Globus pallidus (tissue), 1 donor: ENCODE data around the gene AFTPH.

ENCODE experiments used
- DNase-seq: peaks from one replicate; pipeline ENCODE4 v3.0.0-alpha.2; 2015; ENCODE audit warnings: low spot score

Gene AFTPH

GRCh38 chr2:64523666-64524603 lies at the start of gene AFTPH:
TSS of gene AFTPH (plus strand) at chr2:64524328. CDS start at chr2:64551475, 27,147 bp downstream.
- peak; percentile 98 for DNase-seq

- no peak for DNase-seq
These were observed 49.5 kb upstream of the AFTPH start for GRCh38 chr2:64474636-64475035.

DNA sequence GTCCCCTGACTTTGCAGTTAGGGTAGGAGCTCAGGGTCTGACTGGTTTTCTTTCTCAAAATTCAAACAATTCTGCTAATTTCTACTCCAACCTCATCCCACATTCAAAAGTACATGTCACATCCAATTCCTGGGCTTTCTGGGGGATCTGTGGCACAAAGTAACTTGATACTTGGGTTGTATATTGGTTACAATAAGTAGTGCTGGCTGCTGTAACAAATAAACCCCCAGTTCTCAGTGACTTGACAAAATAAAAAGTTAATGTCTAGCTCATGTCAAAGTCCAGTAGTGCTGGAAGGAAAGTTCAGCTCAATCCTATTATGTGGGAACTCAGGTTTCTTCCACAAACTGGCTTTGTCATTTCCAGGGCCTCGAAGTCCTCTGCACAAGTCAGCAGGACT lies 47.1 kb upstream of the AFTPH start:
- DNase-seq = no peak

DNA sequence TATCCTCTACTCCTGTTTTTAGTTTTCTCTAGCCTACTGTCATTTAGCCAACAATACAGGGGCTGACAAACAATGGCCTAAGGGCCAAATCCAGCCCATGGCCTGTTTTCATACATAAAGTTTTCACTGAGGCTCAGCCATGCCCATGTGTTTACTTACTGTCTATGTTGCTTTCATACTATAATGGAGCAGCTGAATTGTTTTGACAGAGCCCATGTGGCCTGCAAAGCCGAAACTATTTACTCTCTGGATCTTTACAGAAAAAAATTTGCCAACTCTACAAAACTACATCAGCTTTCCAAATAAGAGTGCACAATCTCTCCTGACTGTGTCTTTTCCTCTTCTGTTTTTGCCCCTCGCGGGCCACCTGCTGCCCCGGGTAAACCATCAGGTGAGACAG lies 46.1 kb upstream of the AFTPH start:
- DNase-seq = no peak

GRCh38 chr2:64478502-64479230 lies 45.5 kb upstream of the AFTPH start:
- no peak for DNase-seq

DNA sequence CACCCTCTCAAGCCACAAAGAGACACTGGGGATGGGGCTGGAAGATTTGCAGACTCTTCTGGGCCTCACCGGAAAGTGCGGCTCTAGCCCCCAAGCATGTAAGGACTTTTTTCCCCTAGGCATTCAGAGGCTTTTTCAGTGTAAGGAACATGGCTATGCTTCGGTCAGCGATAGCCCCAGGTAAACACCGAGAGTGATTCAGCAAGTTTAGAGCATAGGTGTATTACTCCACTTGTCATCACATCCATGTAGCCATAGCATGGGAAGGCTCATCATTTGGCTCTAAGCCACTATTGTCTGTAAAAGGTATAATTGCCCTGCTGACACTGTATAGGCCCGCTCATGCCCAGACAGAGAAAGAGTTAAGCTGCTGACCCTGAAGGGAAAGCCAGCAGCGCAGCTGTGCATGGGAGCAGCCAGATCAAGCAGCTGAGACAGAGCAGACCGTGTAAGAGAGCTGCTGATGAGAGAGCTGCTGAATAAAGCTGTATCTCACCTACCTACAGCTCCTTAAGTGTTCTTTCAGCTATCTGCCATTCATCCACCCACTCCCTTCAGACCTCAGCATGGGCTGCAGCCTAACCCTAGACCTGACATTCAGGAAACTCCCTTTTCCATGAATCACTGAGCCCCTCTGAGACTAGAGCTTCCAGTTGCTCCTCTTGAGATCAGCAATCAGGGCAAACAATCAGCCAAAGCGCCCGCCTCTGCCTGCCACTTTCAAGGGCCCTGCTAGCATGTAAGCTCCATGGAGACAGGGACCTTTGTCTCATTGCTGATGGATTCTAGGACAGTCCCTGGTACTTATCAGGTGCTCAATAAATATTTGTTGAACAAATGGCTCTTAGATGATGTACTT lies 44.6 kb upstream of the AFTPH start:
- no peak for DNase-seq

DNA sequence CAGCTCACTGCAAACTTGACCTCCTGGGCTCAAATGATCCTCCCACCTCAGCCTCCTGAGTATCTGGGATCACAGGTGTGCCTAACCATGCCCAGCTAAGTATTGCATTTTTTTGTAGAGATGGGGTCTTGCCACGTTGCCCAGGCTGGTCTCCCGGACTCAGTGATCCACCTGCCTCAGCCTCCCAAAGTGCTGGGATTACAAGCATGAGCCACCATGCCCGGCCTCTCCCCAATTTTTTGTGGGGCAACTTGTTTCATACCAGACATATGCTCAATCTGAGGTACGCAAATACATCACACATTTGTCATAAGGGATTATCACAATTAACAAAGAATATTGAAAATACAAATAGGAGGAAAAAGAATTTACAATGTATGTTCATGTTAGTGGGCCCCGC lies 42.5 kb upstream of the AFTPH start:
- DNase-seq = no peak

DNA sequence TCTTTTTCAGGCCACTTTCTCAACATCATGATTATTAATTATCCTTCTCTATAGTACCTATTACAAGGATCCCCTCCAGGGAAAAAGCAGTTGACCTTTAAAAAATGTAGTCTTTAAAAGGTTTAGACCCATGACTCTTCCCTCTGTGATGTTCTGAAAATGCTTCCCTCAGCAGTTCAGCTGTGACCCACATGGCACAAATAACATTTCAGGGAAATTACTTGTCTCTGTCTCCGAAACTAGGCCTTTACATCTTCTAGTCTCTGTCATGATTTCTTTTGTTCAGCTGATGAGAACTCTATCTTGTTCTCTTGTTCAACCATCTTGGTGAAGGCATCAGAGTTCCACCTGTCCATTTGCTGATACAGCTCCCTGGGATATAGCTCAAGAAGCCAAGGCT lies 41.9 kb upstream of the AFTPH start:
- DNase-seq = no peak

DNA sequence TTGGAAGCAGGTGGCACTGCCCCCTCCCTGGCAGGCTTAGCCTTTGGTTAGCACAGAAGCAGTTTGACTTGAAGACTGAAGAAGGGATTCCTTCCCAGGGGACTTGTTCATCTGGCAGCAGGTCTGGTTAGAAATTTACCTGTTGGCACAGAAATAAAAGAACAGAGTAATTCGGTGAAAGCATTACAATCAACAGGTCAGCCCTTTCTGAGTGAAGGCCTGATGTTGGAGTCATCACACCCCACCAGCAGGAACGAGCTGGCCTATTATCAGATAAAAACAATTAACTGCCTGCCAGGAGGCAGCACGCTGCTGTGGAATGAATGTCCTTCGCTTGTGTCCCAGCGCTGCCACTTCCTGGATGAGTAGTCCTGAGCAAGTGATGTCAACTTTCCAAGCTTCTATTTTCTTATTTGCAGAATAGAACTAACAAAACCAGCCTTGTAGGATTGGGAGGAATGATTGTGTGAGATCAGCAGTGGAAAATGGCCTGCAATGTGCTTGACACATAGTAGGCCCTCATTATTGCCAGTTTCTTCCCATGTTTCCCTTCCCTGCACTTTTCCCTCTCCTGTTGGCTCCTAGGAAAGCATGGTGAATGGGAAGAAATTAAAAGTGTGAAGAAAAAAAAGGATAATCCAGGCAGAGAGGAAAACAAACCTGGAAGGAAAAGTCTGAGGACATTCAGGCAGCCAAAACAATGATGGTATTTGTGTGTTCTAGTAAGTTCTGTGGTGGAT lies 41.2 kb upstream of the AFTPH start:
- no peak for DNase-seq

DNA sequence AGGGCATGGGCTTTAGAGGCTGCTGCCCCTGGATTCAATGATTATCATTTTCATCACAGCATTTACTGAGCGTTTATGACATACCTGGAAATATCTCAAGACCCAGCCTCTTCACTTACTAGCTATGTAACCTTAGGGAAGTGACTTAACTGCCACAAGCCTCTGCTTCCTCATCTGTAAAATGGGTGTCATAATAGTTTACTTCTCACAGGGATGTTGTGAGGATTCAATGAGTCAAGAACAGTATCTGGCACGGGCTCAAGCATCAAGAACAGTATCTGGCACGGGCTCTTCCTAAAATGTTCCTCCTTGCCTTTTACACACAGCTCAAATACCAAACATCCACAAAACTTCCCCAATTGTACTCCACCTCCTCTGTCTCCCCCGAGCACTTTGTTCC lies 38.8 kb upstream of the AFTPH start:
- DNase-seq = no peak

DNA sequence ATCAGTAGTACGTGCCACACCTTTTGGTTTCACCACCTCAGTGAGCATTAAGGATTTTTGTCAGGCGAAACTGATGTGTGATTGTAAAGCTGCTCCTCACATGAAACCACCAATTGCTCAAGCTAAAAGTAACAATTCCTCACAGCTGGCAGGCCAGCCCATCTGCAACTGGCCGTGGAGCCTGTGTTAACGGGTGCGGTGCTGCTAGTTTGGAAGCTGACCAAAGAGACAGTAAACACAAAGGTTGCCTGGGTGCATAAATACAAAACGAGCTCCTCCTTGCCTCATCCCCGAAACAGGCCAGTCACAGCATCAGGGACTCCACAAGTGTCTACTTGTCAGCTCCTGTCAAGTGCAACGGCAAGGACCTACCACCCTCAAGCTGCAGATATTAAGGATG lies 38.2 kb upstream of the AFTPH start:
- DNase-seq = no peak

- no peak for DNase-seq
These were observed 36.7 kb upstream of the AFTPH start for GRCh38 chr2:64487256-64488049.

DNA sequence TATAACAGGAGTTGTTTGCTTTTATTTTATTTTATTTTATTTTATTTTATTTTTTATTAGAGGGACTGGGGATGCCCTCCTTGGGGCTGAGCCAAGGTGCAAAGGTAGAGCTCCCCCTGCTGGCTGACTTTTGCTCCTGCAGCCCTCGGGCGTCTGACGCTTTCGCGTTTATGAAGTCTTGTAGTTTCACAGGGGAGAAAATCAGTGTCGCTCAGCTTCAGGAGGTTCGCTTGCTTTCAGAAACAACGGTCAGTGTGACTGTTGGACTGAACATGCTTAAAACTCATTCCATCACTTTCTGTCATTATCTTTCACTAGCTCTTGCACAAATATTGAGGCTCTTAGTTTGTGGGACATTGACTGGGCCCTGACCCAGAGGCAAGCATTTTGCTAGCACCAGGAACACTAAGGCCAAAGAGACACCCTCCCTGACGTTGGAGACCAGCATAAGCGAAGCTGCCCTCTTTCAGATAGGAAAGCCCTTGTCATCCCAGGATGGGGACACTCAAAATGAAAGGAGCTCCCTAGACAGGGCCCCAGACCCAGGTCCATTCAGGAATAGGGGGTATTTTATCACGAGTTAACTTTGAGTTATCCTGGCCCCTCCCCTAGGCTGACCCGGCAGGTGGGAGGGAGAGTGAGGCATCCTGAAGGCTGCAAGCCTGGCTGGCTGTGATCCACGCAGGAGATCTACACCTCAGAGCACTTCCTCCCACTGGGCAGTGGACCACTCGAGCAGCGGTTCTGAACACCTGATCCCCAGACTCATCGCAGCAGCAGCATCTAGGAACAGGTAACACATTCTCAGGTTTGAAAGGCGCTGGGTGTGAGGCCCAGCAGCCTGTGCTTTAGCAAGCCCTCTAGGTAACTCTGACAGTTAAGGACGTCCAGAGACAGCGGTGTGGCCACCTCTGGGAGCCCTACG lies 35.8 kb upstream of the AFTPH start:
- peak; percentile 46 for DNase-seq

GRCh38 chr2:64489081-64489751 lies 34.9 kb upstream of the AFTPH start:
- no peak for DNase-seq

DNA sequence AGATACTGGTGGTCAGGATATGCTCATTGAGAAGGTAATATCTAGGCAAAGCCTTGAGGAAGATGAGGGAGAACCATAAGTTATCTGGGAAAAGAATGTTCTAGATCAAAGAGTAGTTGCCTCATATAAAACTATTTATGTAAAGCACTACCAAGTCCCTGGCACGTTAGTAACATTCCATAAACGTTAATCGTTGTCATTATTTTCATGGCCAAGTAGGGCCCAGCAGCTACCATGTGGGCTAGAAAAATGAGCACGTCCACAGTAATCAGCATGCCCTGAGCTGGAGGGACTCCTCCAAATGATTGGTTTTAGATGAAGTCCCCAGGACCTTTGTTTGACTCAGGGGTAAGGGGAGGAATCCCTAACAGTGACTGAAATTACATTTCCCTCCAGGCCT lies 32.7 kb upstream of the AFTPH start:
- no peak for DNase-seq

GRCh38 chr2:64492272-64492671 lies 31.9 kb upstream of the AFTPH start:
- no peak for DNase-seq

DNA sequence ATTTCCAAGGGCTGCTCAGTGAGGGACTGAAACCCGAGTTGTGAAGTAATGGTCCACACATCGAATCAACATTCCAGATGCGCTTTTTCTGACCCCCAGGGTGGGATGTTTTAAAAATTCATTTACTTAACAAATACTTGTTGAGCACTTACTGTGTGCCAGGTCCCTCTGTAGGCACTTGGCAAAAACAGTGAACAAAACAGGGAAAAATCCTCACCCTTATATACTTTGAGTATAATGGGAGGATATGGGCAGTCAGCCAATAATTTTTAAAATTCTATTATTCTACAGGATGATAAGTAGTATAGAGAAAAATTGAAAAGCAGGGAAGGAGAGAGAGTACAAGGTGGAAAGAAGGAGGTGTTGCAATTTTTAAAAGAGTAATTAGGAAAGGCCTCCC lies 31.3 kb upstream of the AFTPH start:
- no peak for DNase-seq

GRCh38 chr2:64493788-64494187 lies 30.3 kb upstream of the AFTPH start:
- DNase-seq = no peak

- no peak for DNase-seq
These were observed 25.7 kb upstream of the AFTPH start for GRCh38 chr2:64498438-64498837.
